Type B pancreatic cell (in vitro differentiated cells): ENCODE data around the gene FCRL6. TPM values are rescaled to one million over a fixed set of nuclear protein-coding genes. Genes with fewer than 3 reads are reported as not detected.

ENCODE experiments used
- DNase-seq: peaks from one replicate; pipeline ENCODE4 v3.0.0; 2021; ENCODE audit warnings: mixed read lengths; ENCODE audit not compliant: unreplicated experiment; ENCODE audit errors: extremely low spot score
- H3K27ac Mint-ChIP-seq: 2 replicates; pipeline ENCODE4 v1.8.0; 2021; ENCODE audit warnings: mild to moderate bottlenecking, mixed read lengths
- H3K27me3 Mint-ChIP-seq: 2 replicates; pipeline ENCODE4 v1.8.0; 2021; ENCODE audit warnings: mixed read lengths
- H3K36me3 Mint-ChIP-seq: 2 replicates; pipeline ENCODE4 v1.8.0; 2021; ENCODE audit warnings: mixed read lengths
- H3K4me1 Mint-ChIP-seq: one replicate; pipeline ENCODE4 v1.8.0; 2021; ENCODE audit warnings: mixed read lengths; ENCODE audit not compliant: unreplicated experiment
- H3K4me3 Mint-ChIP-seq: 2 replicates; pipeline ENCODE4 v1.8.0; 2021; ENCODE audit warnings: mild to moderate bottlenecking, mixed read lengths
- H3K9me3 Mint-ChIP-seq: 2 replicates; pipeline ENCODE4 v1.8.0; 2021; ENCODE audit warnings: mixed read lengths
- CTCF ChIP-seq: fragments of 200-600 bp; sonication (generic); conservative IDR thresholded peaks from 2 replicates; pipeline ENCODE4 v1.5.0; 2021; ENCODE audit warnings: antibody characterized with exemption, mild to moderate bottlenecking
- total RNA-seq: library from RNA; stranded (reverse); gene quantifications from 2 replicates; pipeline ENCODE4 v1.2.1, GENCODE V29; 2021; ENCODE audit warnings: low replicate concordance

Gene FCRL6
- total RNA-seq, 1 donor from 2014 or later = not detected

- H3K27ac Mint-ChIP-seq = no peak overlapping the region
- no peak overlapping the region for H3K4me3 Mint-ChIP-seq
- H3K9me3 Mint-ChIP-seq = no peaks in the 10 kb centered on the region
- TF ChIP-seq CTCF = no peak
- DNase-seq = no peak
- H3K4me1 Mint-ChIP-seq = peaks cover 14% of the 10 kb centered on the region
- no peaks in the 10 kb centered on the region for H3K36me3 Mint-ChIP-seq
- peaks cover 7% of the 10 kb centered on the region for H3K27me3 Mint-ChIP-seq
Measured at GRCh38 chr1:159779403-159779851, 22.7 kb upstream of the FCRL6 start.

- Mint-ChIP-seq H3K9me3 (no peaks in the 10 kb centered on the region), H3K27ac (peak within 1 kb of the TSS; percentile 80), H3K4me3 (peak within 1 kb of the TSS; percentile 90), H3K4me1 (peaks cover 14% of the 10 kb centered on the region), H3K36me3 (no peaks in the 10 kb centered on the region), H3K27me3 (peaks cover 7% of the 10 kb centered on the region)
- DNase-seq = peak; percentile 97
- TF ChIP-seq CTCF = peak; percentile 93
Measured at GRCh38 chr1:159780583-159781582, 21.3 kb upstream of the FCRL6 start, which contains the start of gene DUSP23. DUSP23 (plus strand) TSS chr1:159780962; CDS start chr1:159781101, 139 bp downstream.

- DNase-seq = no peak
- no peak for TF ChIP-seq CTCF
- Mint-ChIP-seq H3K4me1 (peaks cover 14% of the 10 kb centered on the region), H3K27me3 (peaks cover 7% of the 10 kb centered on the region), H3K36me3 (no peaks in the 10 kb centered on the region), H3K4me3 (peak overlapping the region; percentile 90), H3K27ac (no peak overlapping the region), H3K9me3 (no peaks in the 10 kb centered on the region)
Measured at GRCh38 chr1:159781992-159782391, 20.2 kb upstream of the FCRL6 start.

GRCh38 chr1:159783724-159784123, 18.4 kb upstream of the FCRL6 start:
- Mint-ChIP-seq H3K27me3 (no peaks in the 10 kb centered on the region), H3K36me3 (no peaks in the 10 kb centered on the region)

GRCh38 chr1:159786465-159786864, 15.7 kb upstream of the FCRL6 start:
- H3K27me3 Mint-ChIP-seq = no peaks in the 10 kb centered on the region
- H3K36me3 Mint-ChIP-seq = no peaks in the 10 kb centered on the region
- no peak for DNase-seq
- no peak overlapping the region for H3K27ac Mint-ChIP-seq
- H3K4me3 Mint-ChIP-seq = no peak overlapping the region
- peaks cover 5% of the 10 kb centered on the region for H3K4me1 Mint-ChIP-seq
- H3K9me3 Mint-ChIP-seq = no peaks in the 10 kb centered on the region
- no peak for TF ChIP-seq CTCF

More at GRCh38 chr1:159783724-159784123, 18.4 kb upstream of the FCRL6 start:
- no peaks in the 10 kb centered on the region for H3K9me3 Mint-ChIP-seq
- no peak for TF ChIP-seq CTCF
- no peak for DNase-seq
- H3K4me1 Mint-ChIP-seq = peaks cover 14% of the 10 kb centered on the region
- H3K4me3 Mint-ChIP-seq = peak overlapping the region; percentile 28
- H3K27ac Mint-ChIP-seq = no peak overlapping the region
